ENCODE results near the gene KCMF1. TPM values are rescaled to one million over a fixed set of nuclear protein-coding genes. Genes with fewer than 3 reads are reported as not detected.

Gene KCMF1
- total and polyA plus RNA-seq, 2 of the 13 experiments (the other 11 are each of a cell fraction or from before 2014, with no cell fraction given): 62.1 to 116 TPM

- intact Hi-C loops (cut with micrococcal nuclease; ENCODE audit: unreplicated experiment): no loop called here
- H3K79me2 ChIP-seq (ENCODE audit: insufficient read depth, low read length): no peaks in the 10 kb centered on the region
- ChIA-PET POLR2A (no interaction called here), CTCF (ENCODE audit: low intra/inter-chr PET ratio, low total read pairs) (no interaction called here)
- H3K4me2 ChIP-seq (ENCODE audit: low read depth, low read length): no peak overlapping the region
- H3K4me3 ChIP-seq (replicated peaks in 1 of 3; ENCODE audit: insufficient read depth in 1 of 3, low read depth in 2 of 3, low read length in 3 of 3): no peak overlapping the region
- DNase-seq (ENCODE audit: low spot score) (no peak), FAIRE-seq (no peak), ATAC-seq (no peak)
- H4K20me1 ChIP-seq (ENCODE audit: insufficient read depth, low read length): no peaks in the 10 kb centered on the region
- BruUV-seq (replicated peaks): no TSS peak
- 38% methylated on average over 8 of the region's 8 CpGs for WGBS (ENCODE audit: low lambda C conversion rate)
- no peak overlapping the region for H2AFZ ChIP-seq (ENCODE audit: low read length)
- no peaks in the 10 kb centered on the region for H3K9me3 ChIP-seq (ENCODE audit: low read length)
- H3K27ac ChIP-seq (ENCODE audit: extremely low read length, insufficient read depth, low read length): no peak overlapping the region
- no peak overlapping the region for H3K9ac ChIP-seq (ENCODE audit: insufficient read depth, low read depth, low read length)
- peaks cover 0 to 7% of the 10 kb centered on the region in 2 experiments; a peak in 2 of 5 replicates for H3K27me3 ChIP-seq (ENCODE audit: control insufficient read depth in 1 of 2, insufficient read depth in 2 of 2, low read length in 2 of 2)
- in situ Hi-C loops (cut with HindIII; ENCODE audit: extremely low pct_ligation_motif_present, low pct_unique_long_range_greater_than_20kb): no loop called here
- H3K4me1 ChIP-seq (ENCODE audit: insufficient read depth, low read length): no peaks in the 10 kb centered on the region
- H3K36me3 ChIP-seq (replicated peaks in 1 of 2; ENCODE audit: control insufficient read depth in 1 of 2, insufficient read depth in 2 of 2, low read length in 2 of 2): no peaks in the 10 kb centered on the region
- TF ChIP-seq SUZ12 (IDR thresholded peaks at IDR 0.05; ENCODE audit: low read depth, low read length) (no peak), ZNF629 (CRISPR knock-in tag; conservative IDR thresholded peaks at IDR 0.05) (no peak), ZNF646 (CRISPR knock-in tag; IDR thresholded peaks at IDR 0.05) (no peak), XRCC5 (optimal IDR thresholded peaks at IDR 0.05; ENCODE audit: low read length) (no peak), ZNF780A (CRISPR knock-in tag; IDR thresholded peaks at IDR 0.05) (no peak), ZFP1 (CRISPR knock-in tag; IDR thresholded peaks at IDR 0.05) (no peak), PHF20 (CRISPR knock-in tag; IDR thresholded peaks at IDR 0.05) (no peak), PBX3 (CRISPR knock-in tag; IDR thresholded peaks at IDR 0.05; ENCODE audit: borderline replicate concordance) (no peak), ZKSCAN8 (CRISPR knock-in tag; IDR thresholded peaks at IDR 0.05; ENCODE audit: borderline replicate concordance) (no peak), ZNF615 (CRISPR knock-in tag; IDR thresholded peaks at IDR 0.05; ENCODE audit: borderline replicate concordance) (no peak), ZNF160 (CRISPR knock-in tag; IDR thresholded peaks at IDR 0.05) (no peak), BCL6 (CRISPR knock-in tag; IDR thresholded peaks at IDR 0.05) (no peak), ZIK1 (CRISPR knock-in tag; IDR thresholded peaks at IDR 0.05; ENCODE audit: borderline replicate concordance, low read depth) (no peak)
These were observed 135.7 kb downstream of the KCMF1 start for GRCh38 chr2:85106489-85107180.
